Osteoblast (primary cell): ENCODE data around the gene C1QTNF2. TPM values are rescaled to one million over a fixed set of nuclear protein-coding genes. Genes with fewer than 3 reads are reported as not detected.

Experiments
- DNase-seq: peaks from one replicate; pipeline ENCODE4 v3.0.0; 2011; ENCODE audit warnings: low spot score, mixed read lengths; ENCODE audit not compliant: insufficient read length; ENCODE audit errors: missing footprints
- H2AFZ ChIP-seq: 2 replicates; pipeline ENCODE4 v1.6.0; 2011; ENCODE audit warnings: mild to moderate bottlenecking, low read length
- H3K27ac ChIP-seq: 2 replicates; pipeline ENCODE4 v1.5.1; 2011; ENCODE audit warnings: mild to moderate bottlenecking, low read depth, low read length, moderate library complexity
- H3K27me3 ChIP-seq: 2 replicates; pipeline ENCODE4 v1.6.0; 2012; ENCODE audit warnings: mild to moderate bottlenecking, control low read depth, inconsistent platforms, low read length, moderate library complexity; ENCODE audit not compliant: insufficient read depth
- H3K36me3 ChIP-seq: 2 replicates; pipeline ENCODE4 v1.5.1; 2011; ENCODE audit warnings: mild to moderate bottlenecking, low read length, control low read depth, moderate library complexity; ENCODE audit not compliant: insufficient read depth
- H3K4me1 ChIP-seq: 2 replicates; pipeline ENCODE4 v1.5.1; 2011; ENCODE audit warnings: mild to moderate bottlenecking, low read length, control low read depth, moderate library complexity; ENCODE audit not compliant: insufficient read depth
- H3K4me2 ChIP-seq: 2 replicates; pipeline ENCODE4 v1.6.0; 2011; ENCODE audit warnings: mild to moderate bottlenecking, low read length; ENCODE audit not compliant: insufficient read depth
- H3K4me3 ChIP-seq: fragments of 200-600 bp; sonication (generic); 3 replicates; pipeline ENCODE4 v1.5.1; 2012; ENCODE audit warnings: mild to moderate bottlenecking, low read length, inconsistent platforms; ENCODE audit not compliant: insufficient read depth
- H3K79me2 ChIP-seq: 2 replicates; pipeline ENCODE4 v1.6.0; 2012; ENCODE audit warnings: mild to moderate bottlenecking, low read length, control low read depth, inconsistent platforms; ENCODE audit not compliant: insufficient read depth
- H3K9me3 ChIP-seq: 2 replicates; pipeline ENCODE4 v1.5.1; 2011; ENCODE audit warnings: low read depth, low read length, control low read depth
- H4K20me1 ChIP-seq: 2 replicates; pipeline ENCODE4 v1.6.0; 2012; ENCODE audit warnings: mild to moderate bottlenecking, low read length, control low read depth; ENCODE audit not compliant: insufficient read depth
- CTCF ChIP-seq: IDR thresholded peaks from 2 replicates; pipeline ENCODE4 v1.5.1; 2011; ENCODE audit warnings: mild to moderate bottlenecking, low read depth, low read length, moderate library complexity; ENCODE audit errors: extremely low read depth
- total RNA-seq: library from RNA; depleted of rRNA; stranded (reverse); fragments of >200 nt; gene quantifications from 2 replicates; pipeline ENCODE4 v1.2.3, GENCODE V29; 2012

The C1QTNF2 gene
- total RNA-seq, 1 donor: under 0.01 TPM

- H3K36me3 ChIP-seq: no peaks in the 10 kb centered on the region
- H3K27ac ChIP-seq: no peak overlapping the region
- no peak overlapping the region for H2AFZ ChIP-seq
- H3K9me3 ChIP-seq: no peaks in the 10 kb centered on the region
- no peak for DNase-seq
- no peaks in the 10 kb centered on the region for H4K20me1 ChIP-seq
- peaks cover 4% of the 10 kb centered on the region for H3K27me3 ChIP-seq
- H3K79me2 ChIP-seq: no peaks in the 10 kb centered on the region
- H3K4me3 ChIP-seq: no peak overlapping the region
- H3K4me1 ChIP-seq: no peaks in the 10 kb centered on the region
- no peak overlapping the region for H3K4me2 ChIP-seq
- no peak for TF ChIP-seq CTCF
Observed at GRCh38 chr5:160324886-160325285, 45.5 kb downstream of the C1QTNF2 start.

DNA sequence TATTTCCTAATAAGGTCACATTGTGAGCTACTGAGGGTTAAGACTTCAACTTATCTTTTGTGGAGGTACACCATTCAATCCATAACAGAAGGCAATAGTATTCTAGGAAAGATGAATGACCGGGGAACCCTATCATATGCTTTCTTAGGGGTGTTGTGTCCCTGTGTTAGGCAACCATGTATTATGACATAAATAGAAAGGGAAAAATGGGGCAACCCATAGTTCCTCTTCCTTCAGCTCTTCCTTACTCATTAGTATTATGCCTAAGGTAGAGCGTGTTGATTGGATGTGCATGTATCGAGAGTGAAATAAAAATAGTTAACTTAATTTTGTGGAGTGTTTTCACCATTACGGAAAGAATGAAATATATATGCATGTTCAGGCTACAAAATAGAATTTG is 52.0 kb downstream of the C1QTNF2 start:
- no peaks in the 10 kb centered on the region for H3K9me3 ChIP-seq
- H3K27me3 ChIP-seq: peaks cover 16% of the 10 kb centered on the region
- H3K27ac ChIP-seq: no peak overlapping the region
- no peaks in the 10 kb centered on the region for H4K20me1 ChIP-seq
- H3K4me1 ChIP-seq: no peaks in the 10 kb centered on the region
- no peaks in the 10 kb centered on the region for H3K36me3 ChIP-seq
- TF ChIP-seq CTCF: no peak
- DNase-seq: no peak
- H2AFZ ChIP-seq: no peak overlapping the region
- no peaks in the 10 kb centered on the region for H3K79me2 ChIP-seq
- no peak overlapping the region for H3K4me3 ChIP-seq
- no peak overlapping the region for H3K4me2 ChIP-seq

DNA sequence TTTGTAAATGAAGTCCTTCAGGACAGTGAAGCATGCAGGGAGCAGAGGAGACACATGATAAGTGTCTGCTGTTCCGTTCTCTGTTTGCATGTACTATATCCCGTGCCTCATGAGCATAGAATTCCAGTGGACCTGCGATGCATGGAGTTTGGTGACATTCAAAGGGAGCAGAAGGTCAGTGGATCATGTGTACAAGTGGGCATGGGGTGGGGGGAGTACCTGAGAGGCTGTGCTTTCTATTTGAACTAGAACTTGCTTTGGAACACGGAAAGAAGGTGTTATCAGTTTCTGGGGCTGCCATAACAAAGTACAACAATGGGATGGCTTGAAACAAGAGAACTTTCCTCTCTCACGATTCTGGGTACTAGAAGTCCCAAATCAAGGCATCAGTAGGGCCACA is 53.0 kb downstream of the C1QTNF2 start:
- H3K9me3 ChIP-seq: no peaks in the 10 kb centered on the region
- H2AFZ ChIP-seq: no peak overlapping the region
- H3K4me3 ChIP-seq: no peak overlapping the region
- peaks cover 3% of the 10 kb centered on the region for H3K4me1 ChIP-seq
- H3K79me2 ChIP-seq: no peaks in the 10 kb centered on the region
- H4K20me1 ChIP-seq: no peaks in the 10 kb centered on the region
- H3K36me3 ChIP-seq: no peaks in the 10 kb centered on the region
- TF ChIP-seq CTCF: no peak
- no peak overlapping the region for H3K4me2 ChIP-seq
- no peak for DNase-seq
- H3K27ac ChIP-seq: no peak overlapping the region
- peaks cover 25% of the 10 kb centered on the region for H3K27me3 ChIP-seq

GRCh38 chr5:160315968-160316367 is 54.5 kb downstream of the C1QTNF2 start:
- peaks cover 36% of the 10 kb centered on the region for H3K27me3 ChIP-seq
- peaks cover 3% of the 10 kb centered on the region for H3K4me1 ChIP-seq
- no peak overlapping the region for H2AFZ ChIP-seq
- no peak for DNase-seq
- no peaks in the 10 kb centered on the region for H4K20me1 ChIP-seq
- no peak overlapping the region for H3K27ac ChIP-seq
- H3K4me3 ChIP-seq: no peak overlapping the region
- no peak overlapping the region for H3K4me2 ChIP-seq
- H3K79me2 ChIP-seq: no peaks in the 10 kb centered on the region
- TF ChIP-seq CTCF: no peak
- H3K9me3 ChIP-seq: no peaks in the 10 kb centered on the region
- no peaks in the 10 kb centered on the region for H3K36me3 ChIP-seq
